ENCODE data around the gene CARD16.
A peak's percentile ranks its signal among the peaks of the same experiment; 100 is the strongest.
"Not testable (repeated sequence)": the region's sequence is repeated elsewhere in the genome, so short reads cannot be mapped to it uniquely, and the experiment has no call there.

CARD16 gene

GRCh38 chr11:105044557-105045524 is at the start of gene CARD16:
TSS of gene CARD16 (minus strand) at chr11:105045335. CDS start at chr11:105045297, 38 bp downstream.
- peak; percentile 59 for DNase-seq

GRCh38 chr11:105092256-105093239 is 47.4 kb upstream of the CARD16 start:
- DNase-seq = no peak

GRCh38 chr11:105081412-105082150 is 36.4 kb upstream of the CARD16 start:
- no peak for DNase-seq

GRCh38 chr11:105080171-105080906 is 35.2 kb upstream of the CARD16 start:
- DNase-seq = not testable (repeated sequence)

GRCh38 chr11:105078283-105078682 is 33.1 kb upstream of the CARD16 start:
- DNase-seq = no peak

GRCh38 chr11:105077141-105077790 is 32.1 kb upstream of the CARD16 start:
- DNase-seq = not testable (repeated sequence)

- no peak for DNase-seq
These were observed 29.0 kb upstream of the CARD16 start for GRCh38 chr11:105074166-105074530.

- DNase-seq = no peak
These were observed 28.5 kb upstream of the CARD16 start for GRCh38 chr11:105073456-105074165.

- DNase-seq = not testable (repeated sequence)
These were observed 26.9 kb upstream of the CARD16 start for GRCh38 chr11:105072080-105072479.

GRCh38 chr11:105071089-105071732 is 26.1 kb upstream of the CARD16 start:
- no peak for DNase-seq

- no peak for DNase-seq
These were observed 25.2 kb upstream of the CARD16 start for GRCh38 chr11:105070306-105070705.

- DNase-seq = not testable (repeated sequence)
These were observed 24.6 kb upstream of the CARD16 start for GRCh38 chr11:105069749-105070148.

- DNase-seq = not testable (repeated sequence)
These were observed 18.3 kb upstream of the CARD16 start for GRCh38 chr11:105063245-105063941.

- no peak for DNase-seq
These were observed 12.3 kb upstream of the CARD16 start for GRCh38 chr11:105057432-105057831.

GRCh38 chr11:105056446-105056845 is 11.3 kb upstream of the CARD16 start:
- no peak for DNase-seq

GRCh38 chr11:105054723-105055493 is 9.8 kb upstream of the CARD16 start:
- no peak for DNase-seq

GRCh38 chr11:105052487-105052886 is 7.4 kb upstream of the CARD16 start:
- no peak for DNase-seq

- DNase-seq = no peak
These were observed 6.4 kb upstream of the CARD16 start for GRCh38 chr11:105051559-105051958.

GRCh38 chr11:105049481-105049880 is 4.3 kb upstream of the CARD16 start:
- no peak for DNase-seq

All from activated CD8-positive, alpha-beta memory T cell treated with anti-CD3 and anti-CD28 coated beads for 24 hours (primary cell).